Epidermal melanocyte (primary cell): ENCODE data around the gene GRM7.

Experiments used
- DNase-seq: peaks from one replicate; pipeline ENCODE4 v3.0.0; 2011; ENCODE audit warnings: low spot score; ENCODE audit not compliant: insufficient read length

Gene GRM7

GRCh38 chr3:7568526-7569184, 707.7 kb downstream of the GRM7 start:
- no peak for DNase-seq

GRCh38 chr3:7573330-7573729, 712.4 kb downstream of the GRM7 start:
- no peak for DNase-seq

- DNase-seq = no peak
These were observed 713.5 kb downstream of the GRM7 start for GRCh38 chr3:7574435-7574834.

GRCh38 chr3:7576071-7576470, 715.2 kb downstream of the GRM7 start:
- no peak for DNase-seq

GRCh38 chr3:7576506-7576905, 715.6 kb downstream of the GRM7 start:
- no peak for DNase-seq

GRCh38 chr3:7577513-7577912, 716.6 kb downstream of the GRM7 start:
- no peak for DNase-seq

GRCh38 chr3:7581831-7582230, 720.9 kb downstream of the GRM7 start:
- no peak for DNase-seq

- no peak for DNase-seq
These were observed 724.1 kb downstream of the GRM7 start for GRCh38 chr3:7585052-7585451.

GRCh38 chr3:7588236-7588635, 727.3 kb downstream of the GRM7 start:
- DNase-seq = no peak

- DNase-seq = no peak
These were observed 728.6 kb downstream of the GRM7 start for GRCh38 chr3:7589526-7589925.

- DNase-seq = no peak
These were observed 741.4 kb downstream of the GRM7 start for GRCh38 chr3:7602297-7602696.

- no peak for DNase-seq
These were observed 746.2 kb downstream of the GRM7 start for GRCh38 chr3:7607083-7607482.

- no peak for DNase-seq
These were observed 746.8 kb downstream of the GRM7 start for GRCh38 chr3:7607676-7608075.

- no peak for DNase-seq
These were observed 749.7 kb downstream of the GRM7 start for GRCh38 chr3:7610634-7611033.

GRCh38 chr3:7615043-7615442, 754.1 kb downstream of the GRM7 start:
- no peak for DNase-seq

GRCh38 chr3:7618606-7619005, 757.7 kb downstream of the GRM7 start:
- no peak for DNase-seq

GRCh38 chr3:7620401-7620800, 759.5 kb downstream of the GRM7 start:
- DNase-seq = no peak

GRCh38 chr3:7621046-7621630, 760.2 kb downstream of the GRM7 start:
- DNase-seq = no peak

- DNase-seq = no peak
These were observed 760.7 kb downstream of the GRM7 start for GRCh38 chr3:7621651-7622050.

- DNase-seq = no peak
These were observed 764.1 kb downstream of the GRM7 start for GRCh38 chr3:7625021-7625420.

GRCh38 chr3:7630351-7630911, 769.5 kb downstream of the GRM7 start:
- DNase-seq = no peak

GRCh38 chr3:7630925-7631324, 770.0 kb downstream of the GRM7 start:
- DNase-seq = no peak

GRCh38 chr3:7632305-7632704, 771.4 kb downstream of the GRM7 start:
- no peak for DNase-seq
